Loucy (cell line): Measurements from ENCODE around the gene WDR74.
"Not testable (repeated sequence)": the region's sequence is repeated elsewhere in the genome, so short reads cannot be mapped to it uniquely, and the experiment has no call there.

Source experiments
- H2AFZ ChIP-seq: fragments of 200-600 bp; sonication (generic); 2 replicates; pipeline ENCODE4 v1.6.0; 2016; ENCODE audit warnings: antibody characterized with exemption, mild to moderate bottlenecking, low read length, moderate library complexity
- H3F3A ChIP-seq: fragments of 200-600 bp; 2 replicates; pipeline ENCODE4 v1.6.0; 2016; ENCODE audit warnings: antibody characterized with exemption, low read depth, mild to moderate bottlenecking
- H3K27me3 ChIP-seq: fragments of 200-600 bp; sonication (generic); 2 replicates; pipeline ENCODE4 v1.6.1; 2014; ENCODE audit warnings: low read length, mild to moderate bottlenecking; ENCODE audit not compliant: insufficient read depth, poor library complexity, severe bottlenecking
- H3K36me3 ChIP-seq: fragments of 200-600 bp; sonication (generic); 2 replicates; pipeline ENCODE4 v1.6.1; 2016; ENCODE audit warnings: low read length; ENCODE audit not compliant: insufficient read depth
- H3K4me1 ChIP-seq: fragments of 200-600 bp; sonication (generic); 2 replicates; pipeline ENCODE4 v1.5.1; 2014; ENCODE audit warnings: low read length, mild to moderate bottlenecking; ENCODE audit not compliant: insufficient read depth, poor library complexity, severe bottlenecking
- H3K4me2 ChIP-seq: fragments of 200-600 bp; sonication (generic); 2 replicates; pipeline ENCODE4 v1.6.0; 2014; ENCODE audit warnings: antibody characterized with exemption, low read length, low read depth, mild to moderate bottlenecking; ENCODE audit not compliant: poor library complexity, severe bottlenecking
- H3K4me3 ChIP-seq: fragments of 200-600 bp; sonication (generic); 2 replicates; pipeline ENCODE4 v1.5.1; 2014; ENCODE audit warnings: low read length, mild to moderate bottlenecking, mixed read lengths; ENCODE audit not compliant: poor library complexity, severe bottlenecking
- H3K79me2 ChIP-seq: fragments of 200-600 bp; sonication (generic); 2 replicates; pipeline ENCODE4 v1.6.1; 2014; ENCODE audit warnings: low read length; ENCODE audit not compliant: insufficient read depth
- H3K9ac ChIP-seq: fragments of 200-600 bp; sonication (generic); 2 replicates; pipeline ENCODE4 v1.6.0; 2014; ENCODE audit warnings: mild to moderate bottlenecking, low read depth, low read length, moderate library complexity; ENCODE audit not compliant: poor library complexity, severe bottlenecking
- H3K9me2 ChIP-seq: fragments of 200-600 bp; sonication (generic); replicated peaks from 2 replicates; pipeline ENCODE4 v1.6.1; 2016; ENCODE audit warnings: low read depth, low read length, mixed read lengths
- H3K9me3 ChIP-seq: fragments of 200-600 bp; sonication (generic); 2 replicates; pipeline ENCODE4 v1.6.1; 2014; ENCODE audit warnings: mild to moderate bottlenecking, antibody characterized with exemption, low read length, low read depth; ENCODE audit not compliant: insufficient read depth
- H4K20me1 ChIP-seq: fragments of 200-600 bp; sonication (generic); 2 replicates; pipeline ENCODE4 v1.6.0; 2014; ENCODE audit warnings: antibody characterized with exemption, low read length, mild to moderate bottlenecking; ENCODE audit not compliant: insufficient read depth, poor library complexity, severe bottlenecking
- CTCF ChIP-seq: fragments of 200-600 bp; sonication (generic); conservative IDR thresholded peaks from 2 replicates; pipeline ENCODE4 v1.5.1; 2014; ENCODE audit warnings: mild to moderate bottlenecking, antibody characterized with exemption, low read length
- EZH2phosphoT487 ChIP-seq: fragments of 200-600 bp; IDR thresholded peaks from 2 replicates; pipeline ENCODE4 v1.6.1; 2018; ENCODE audit warnings: antibody characterized with exemption, mild to moderate bottlenecking, moderate library complexity, borderline replicate concordance

The WDR74 gene

DNA sequence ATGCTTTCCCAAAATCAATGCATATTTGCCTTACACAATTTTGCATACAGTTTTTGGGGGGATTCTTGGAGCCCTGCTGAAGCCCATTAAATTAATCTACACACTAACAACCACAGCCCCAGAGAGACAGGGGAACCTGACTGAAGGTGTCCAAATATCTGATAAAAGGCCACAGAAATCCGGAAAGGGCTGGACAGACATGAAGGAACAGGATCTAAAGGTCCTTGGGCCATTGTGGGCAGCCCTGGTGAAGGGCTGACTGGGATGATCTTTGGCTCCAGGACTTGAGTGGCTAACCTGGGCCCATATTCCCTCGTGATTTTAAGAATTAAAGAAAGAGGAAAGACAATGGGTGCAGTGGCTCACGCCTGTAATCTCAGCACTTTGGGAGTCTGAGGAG, 6.8 kb upstream of the WDR74 start:
- Histone ChIP-seq H3K27me3 (no peaks in the 10 kb centered on the region), H3F3A (peaks cover 5% of the 10 kb centered on the region; the same call in 1 of the 2 replicates), H2AFZ (no peak overlapping the region), H3K9me3 (no peaks in the 10 kb centered on the region), H3K4me2 (no peak overlapping the region), H3K9ac (no peak overlapping the region), H3K79me2 (no peaks in the 10 kb centered on the region), H4K20me1 (no peaks in the 10 kb centered on the region), H3K9me2 (no peaks in the 10 kb centered on the region), H3K36me3 (no peaks in the 10 kb centered on the region), H3K4me1 (peaks cover 10% of the 10 kb centered on the region), H3K4me3 (no peak overlapping the region)
- TF ChIP-seq EZH2phosphoT487 (no peak), CTCF (no peak)

- H3F3A ChIP-seq, result peaks cover 9% of the 10 kb centered on the region
- H3K27me3 ChIP-seq, result no peaks in the 10 kb centered on the region
- no peak overlapping the region for H3K4me3 ChIP-seq
- peaks cover 2% of the 10 kb centered on the region for H3K79me2 ChIP-seq
- H3K9me3 ChIP-seq, result no peaks in the 10 kb centered on the region
- no peaks in the 10 kb centered on the region for H3K9me2 ChIP-seq
- H3K36me3 ChIP-seq, result no peaks in the 10 kb centered on the region
- no peak overlapping the region for H3K9ac ChIP-seq
- peaks cover 20% of the 10 kb centered on the region for H3K4me1 ChIP-seq
- TF ChIP-seq CTCF (no peak), EZH2phosphoT487 (no peak)
- no peak overlapping the region for H3K4me2 ChIP-seq
- no peaks in the 10 kb centered on the region for H4K20me1 ChIP-seq
- H2AFZ ChIP-seq, result no peak overlapping the region
Measured at GRCh38 chr11:62844154-62844553, 4.8 kb upstream of the WDR74 start.

DNA sequence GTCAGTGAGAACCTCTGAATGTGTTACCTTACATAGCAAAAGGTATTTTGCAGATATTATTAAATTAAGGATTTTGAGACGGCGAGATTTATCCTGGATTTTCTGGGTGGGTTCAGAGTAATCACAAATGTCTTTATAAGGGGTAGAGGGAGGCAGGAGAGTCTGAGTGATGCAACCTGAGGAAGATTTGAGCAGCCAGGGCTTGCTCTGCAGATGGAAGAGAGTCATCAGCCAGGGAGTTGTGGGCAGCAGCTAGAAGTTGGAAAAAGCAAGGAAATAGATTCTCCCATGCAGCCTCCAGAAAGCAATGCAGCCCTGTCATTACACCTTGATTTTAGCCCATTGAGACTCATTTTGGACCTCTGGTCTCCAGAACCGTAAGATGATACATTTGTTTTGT, 4.1 kb upstream of the WDR74 start:
- H3K4me2 ChIP-seq, result no peak overlapping the region
- H3F3A ChIP-seq, result peaks cover 9% of the 10 kb centered on the region
- no peaks in the 10 kb centered on the region for H3K9me2 ChIP-seq
- no peaks in the 10 kb centered on the region for H3K9me3 ChIP-seq
- H4K20me1 ChIP-seq, result no peaks in the 10 kb centered on the region
- no peaks in the 10 kb centered on the region for H3K36me3 ChIP-seq
- TF ChIP-seq EZH2phosphoT487 (no peak), CTCF (no peak)
- H3K4me3 ChIP-seq, result no peak overlapping the region
- no peaks in the 10 kb centered on the region for H3K27me3 ChIP-seq
- H3K9ac ChIP-seq, result peak overlapping the region; percentile 86
- H3K4me1 ChIP-seq, result peaks cover 22% of the 10 kb centered on the region
- no peak overlapping the region for H2AFZ ChIP-seq
- H3K79me2 ChIP-seq, result peaks cover 9% of the 10 kb centered on the region

GRCh38 chr11:62842891-62843290, 3.5 kb upstream of the WDR74 start:
- Histone ChIP-seq H3K4me1 (peaks cover 22% of the 10 kb centered on the region), H3K9ac (peak overlapping the region; percentile 86), H2AFZ (peak overlapping the region; percentile 87), H3K4me2 (peak overlapping the region; percentile 82), H3K79me2 (peaks cover 15% of the 10 kb centered on the region), H3K4me3 (peak overlapping the region; percentile 78)
- H3K9me2 ChIP-seq, H3F3A ChIP-seq, H3K36me3 ChIP-seq, H4K20me1 ChIP-seq, H3K27me3 ChIP-seq, H3K9me3 ChIP-seq: not testable (repeated sequence)
